ENCODE measurements around the gene CHURC1.
A peak's percentile ranks its signal among the peaks of the same experiment; 100 is the strongest.

Gene CHURC1

DNA sequence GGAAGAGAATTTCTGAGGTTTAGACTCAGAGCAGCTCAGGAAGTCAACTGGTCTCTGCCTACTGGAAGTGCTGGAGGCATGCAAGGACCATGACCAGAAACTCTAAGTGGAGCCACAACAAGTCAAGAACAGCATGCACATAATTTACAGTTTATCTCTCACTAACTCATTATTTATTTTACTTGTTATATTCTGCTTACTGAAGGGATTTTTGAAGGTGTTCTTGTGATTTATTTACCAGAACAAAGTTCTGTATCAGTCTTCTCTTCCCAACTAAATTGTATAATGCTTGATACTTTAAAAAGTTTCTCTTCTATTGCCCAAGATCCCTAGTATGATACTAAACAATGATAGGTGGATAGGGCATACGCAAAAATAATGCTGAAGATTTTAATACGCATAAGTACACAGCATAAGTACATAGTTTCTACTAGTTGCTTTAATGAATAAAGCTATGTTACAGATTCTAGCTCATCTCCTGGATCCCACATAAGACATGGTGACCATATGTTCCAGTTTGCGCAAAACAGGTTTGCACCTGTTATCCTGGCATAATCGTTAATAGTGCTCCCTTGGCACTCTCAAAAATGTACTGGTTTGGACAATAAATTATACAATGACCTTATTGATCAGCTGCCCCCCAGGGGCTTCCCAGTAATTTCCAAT lies 22.9 kb upstream of the CHURC1 start:
- Histone ChIP-seq H2BK15ac (replicated peaks; ENCODE audit: low read depth) (no peak overlapping the region), H3K23ac (ENCODE audit: low read length) (no peak overlapping the region), H3K18ac (ENCODE audit: low read length) (no peak overlapping the region), H4K5ac (ENCODE audit: low read length) (no peak overlapping the region), H2BK5ac (ENCODE audit: low read length) (no peak overlapping the region), H3K27ac (ENCODE audit: low read depth, low read length) (no peak overlapping the region), H2BK120ac (ENCODE audit: low read depth, low read length) (no peak overlapping the region), H3K56ac (ENCODE audit: low read length) (no peak overlapping the region), H3K79me2 (ENCODE audit: control insufficient read depth, insufficient read depth, low read length) (no peaks in the 10 kb centered on the region), H4K8ac (ENCODE audit: low read depth, low read length) (no peak overlapping the region), H3K4me1 (ENCODE audit: control insufficient read depth, low read depth, low read length) (no peaks in the 10 kb centered on the region), H3K9ac (ENCODE audit: low read length) (no peak overlapping the region), H2AK5ac (ENCODE audit: low read length) (no peak overlapping the region), H3K4me2 (ENCODE audit: low read length) (no peak overlapping the region), H3K36me3 (ENCODE audit: control insufficient read depth, insufficient read depth, low read length) (no peaks in the 10 kb centered on the region), H3K27me3 (ENCODE audit: insufficient read depth, low read length, poor library complexity) (no peaks in the 10 kb centered on the region), H3K79me1 (ENCODE audit: low read length) (no peaks in the 10 kb centered on the region), H3K4me3 (ENCODE audit: low read length) (no peak overlapping the region), H3K4ac (ENCODE audit: low read depth, low read length) (no peak overlapping the region)
- no CpG with 5 or more reads among the region's 4 CpGs for WGBS (ENCODE audit: extremely low coverage, insufficient coverage, low lambda C conversion rate)
- no peak for DNase-seq

DNA sequence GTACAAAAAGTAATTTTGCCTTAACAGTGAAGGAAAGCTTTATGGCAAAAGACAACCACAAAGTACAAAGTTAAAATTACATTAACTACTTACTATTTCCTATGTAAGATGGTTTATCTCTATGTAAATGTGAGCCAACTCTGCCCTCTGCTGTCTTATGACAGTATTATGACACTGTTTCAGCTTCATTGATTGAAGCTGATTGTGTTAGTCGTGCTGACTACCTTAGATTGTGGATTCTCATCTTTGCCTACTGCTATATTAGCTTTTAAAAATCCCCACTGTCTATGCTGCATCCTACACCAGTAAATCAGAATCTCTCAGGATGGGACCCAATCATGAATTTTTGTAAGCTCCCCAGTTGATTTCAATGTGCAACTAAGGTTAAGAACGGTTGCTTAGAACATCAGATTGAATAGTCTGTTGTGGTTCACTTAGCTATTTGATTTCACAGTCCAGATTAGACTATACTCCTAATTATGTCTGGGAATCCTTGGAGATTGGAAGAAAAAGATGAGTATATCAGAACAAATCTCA lies 22.3 kb upstream of the CHURC1 start:
- Histone ChIP-seq H3K23ac (ENCODE audit: low read length) (no peak overlapping the region), H3K9ac (ENCODE audit: low read length) (no peak overlapping the region), H3K4me2 (ENCODE audit: low read length) (no peak overlapping the region), H4K8ac (ENCODE audit: low read depth, low read length) (no peak overlapping the region), H3K4me3 (ENCODE audit: low read length) (no peak overlapping the region), H4K5ac (ENCODE audit: low read length) (no peak overlapping the region), H3K79me1 (ENCODE audit: low read length) (no peaks in the 10 kb centered on the region), H2BK5ac (ENCODE audit: low read length) (no peak overlapping the region), H3K79me2 (ENCODE audit: control insufficient read depth, insufficient read depth, low read length) (no peaks in the 10 kb centered on the region), H3K4ac (ENCODE audit: low read depth, low read length) (no peak overlapping the region), H3K27ac (ENCODE audit: low read depth, low read length) (no peak overlapping the region), H3K18ac (ENCODE audit: low read length) (no peak overlapping the region), H2BK15ac (replicated peaks; ENCODE audit: low read depth) (no peak overlapping the region), H2BK120ac (ENCODE audit: low read depth, low read length) (no peak overlapping the region), H3K27me3 (ENCODE audit: insufficient read depth, low read length, poor library complexity) (no peaks in the 10 kb centered on the region), H3K56ac (ENCODE audit: low read length) (no peak overlapping the region), H2AK5ac (ENCODE audit: low read length) (no peak overlapping the region), H3K4me1 (ENCODE audit: control insufficient read depth, low read depth, low read length) (no peaks in the 10 kb centered on the region), H3K36me3 (ENCODE audit: control insufficient read depth, insufficient read depth, low read length) (no peaks in the 10 kb centered on the region)
- peak; percentile 70 for DNase-seq
- no CpG with 5 or more reads among the region's 2 CpGs for WGBS (ENCODE audit: extremely low coverage, insufficient coverage, low lambda C conversion rate)

DNA sequence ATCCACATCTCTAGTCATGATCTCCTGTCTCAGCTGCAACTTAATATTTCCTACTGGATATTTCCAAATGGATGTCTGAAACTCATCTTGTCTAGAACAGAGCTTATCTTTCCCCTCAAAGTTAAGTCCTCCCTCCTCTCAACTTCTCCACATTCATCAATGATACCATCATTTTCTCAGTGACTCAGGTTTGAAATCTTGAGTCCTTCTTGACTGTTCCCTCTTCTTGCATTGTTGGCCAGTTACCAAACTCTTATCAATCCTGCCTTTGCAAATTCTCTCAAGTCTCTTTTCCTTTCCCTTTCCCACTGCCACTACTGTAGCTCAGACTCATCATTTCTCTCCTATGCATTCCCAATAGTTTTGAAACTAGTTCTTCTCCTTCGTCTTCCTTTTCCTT lies 14.3 kb upstream of the CHURC1 start:
- Histone ChIP-seq H3K18ac (ENCODE audit: low read length) (no peak overlapping the region), H3K4ac (ENCODE audit: low read depth, low read length) (no peak overlapping the region), H3K4me1 (ENCODE audit: control insufficient read depth, low read depth, low read length) (no peaks in the 10 kb centered on the region), H4K8ac (ENCODE audit: low read depth, low read length) (no peak overlapping the region), H2BK15ac (replicated peaks; ENCODE audit: low read depth) (no peak overlapping the region), H2AK5ac (ENCODE audit: low read length) (no peak overlapping the region), H3K4me3 (ENCODE audit: low read length) (no peak overlapping the region), H2BK5ac (ENCODE audit: low read length) (no peak overlapping the region), H3K56ac (ENCODE audit: low read length) (no peak overlapping the region), H3K4me2 (ENCODE audit: low read length) (no peak overlapping the region), H3K36me3 (ENCODE audit: control insufficient read depth, insufficient read depth, low read length) (no peaks in the 10 kb centered on the region), H3K27ac (ENCODE audit: low read depth, low read length) (no peak overlapping the region), H3K23ac (ENCODE audit: low read length) (no peak overlapping the region), H2BK120ac (ENCODE audit: low read depth, low read length) (no peak overlapping the region), H3K27me3 (ENCODE audit: insufficient read depth, low read length, poor library complexity) (no peaks in the 10 kb centered on the region), H3K9ac (ENCODE audit: low read length) (no peak overlapping the region), H3K79me1 (ENCODE audit: low read length) (no peaks in the 10 kb centered on the region), H4K5ac (ENCODE audit: low read length) (no peak overlapping the region), H3K79me2 (ENCODE audit: control insufficient read depth, insufficient read depth, low read length) (no peaks in the 10 kb centered on the region)
- WGBS (ENCODE audit: extremely low coverage, insufficient coverage, low lambda C conversion rate) = no CpG with 5 or more reads among the region's 1 CpG
- DNase-seq = peak; percentile 14

DNA sequence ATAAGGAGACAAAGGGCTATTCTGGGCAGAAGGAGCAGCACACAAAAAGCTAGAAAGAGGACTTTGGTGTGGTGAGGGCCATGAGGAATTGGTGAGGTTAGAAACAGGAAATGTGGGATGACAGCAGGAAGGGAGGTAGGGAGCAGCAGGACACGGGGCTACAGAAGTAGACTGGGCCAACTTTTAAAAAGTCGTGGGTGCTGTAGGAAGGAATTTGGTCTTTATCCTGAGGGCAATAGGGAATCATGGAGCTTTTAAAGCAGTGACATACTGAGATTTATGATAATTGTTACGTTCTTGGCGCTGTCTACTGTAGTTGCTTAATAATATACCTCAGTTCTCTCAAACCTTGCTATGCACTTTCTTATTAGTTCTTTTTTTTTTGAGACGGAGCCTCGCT lies 8.2 kb upstream of the CHURC1 start:
- Histone ChIP-seq H2BK120ac (ENCODE audit: low read depth, low read length) (no peak overlapping the region), H3K36me3 (ENCODE audit: control insufficient read depth, insufficient read depth, low read length) (no peaks in the 10 kb centered on the region), H3K4ac (ENCODE audit: low read depth, low read length) (no peak overlapping the region), H3K56ac (ENCODE audit: low read length) (no peak overlapping the region), H2AK5ac (ENCODE audit: low read length) (no peak overlapping the region), H4K8ac (ENCODE audit: low read depth, low read length) (no peak overlapping the region), H3K27me3 (ENCODE audit: insufficient read depth, low read length, poor library complexity) (no peaks in the 10 kb centered on the region), H3K27ac (ENCODE audit: low read depth, low read length) (no peak overlapping the region), H3K18ac (ENCODE audit: low read length) (no peak overlapping the region), H3K9ac (ENCODE audit: low read length) (no peak overlapping the region), H3K4me1 (ENCODE audit: control insufficient read depth, low read depth, low read length) (no peaks in the 10 kb centered on the region), H4K5ac (ENCODE audit: low read length) (no peak overlapping the region), H3K79me2 (ENCODE audit: control insufficient read depth, insufficient read depth, low read length) (no peaks in the 10 kb centered on the region), H2BK5ac (ENCODE audit: low read length) (no peak overlapping the region), H3K79me1 (ENCODE audit: low read length) (no peaks in the 10 kb centered on the region), H3K4me2 (ENCODE audit: low read length) (no peak overlapping the region), H3K23ac (ENCODE audit: low read length) (no peak overlapping the region), H2BK15ac (replicated peaks; ENCODE audit: low read depth) (no peak overlapping the region), H3K4me3 (ENCODE audit: low read length) (no peak overlapping the region)
- WGBS (ENCODE audit: extremely low coverage, insufficient coverage, low lambda C conversion rate) = no CpG with 5 or more reads among the region's 6 CpGs
- no peak for DNase-seq

DNA sequence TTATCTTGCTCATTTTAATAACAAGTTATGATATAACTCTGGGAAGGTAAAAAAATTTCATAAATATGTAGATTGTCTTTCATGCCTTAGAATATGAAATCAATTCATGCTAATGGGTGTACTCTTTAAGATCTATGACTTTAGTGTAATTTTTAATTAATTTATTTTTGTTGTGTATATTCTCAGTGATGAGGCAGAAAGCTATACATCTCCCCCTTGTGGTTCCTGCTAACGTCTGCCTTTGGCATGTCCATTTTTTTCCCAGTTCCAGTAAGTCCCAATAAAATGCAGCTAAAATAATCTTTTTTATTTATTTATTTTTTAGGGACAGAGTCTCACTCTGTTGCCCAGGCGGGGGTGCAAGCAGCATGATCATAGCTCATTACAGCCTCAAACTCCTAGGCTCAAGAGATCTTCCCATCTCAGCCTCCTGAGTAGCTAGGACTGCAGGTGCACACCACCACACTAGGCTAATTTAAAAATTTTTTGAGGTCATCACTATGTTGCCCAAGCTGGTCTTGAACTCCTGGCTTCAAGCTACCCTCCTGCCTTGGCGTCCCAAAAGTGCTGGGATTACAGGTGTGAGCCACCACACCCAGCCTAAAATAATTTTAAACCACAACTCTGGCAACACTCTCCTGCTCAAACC lies 3.3 kb upstream of the CHURC1 start:
- H3K79me1 ChIP-seq (ENCODE audit: low read length) = peaks cover 7% of the 10 kb centered on the region
- H2BK5ac ChIP-seq (ENCODE audit: low read length) = no peak overlapping the region
- no CpG with 5 or more reads among the region's 3 CpGs for WGBS (ENCODE audit: extremely low coverage, insufficient coverage, low lambda C conversion rate)
- no peak overlapping the region for H3K4me2 ChIP-seq (ENCODE audit: low read length)
- no peak overlapping the region for H2AK5ac ChIP-seq (ENCODE audit: low read length)
- H3K56ac ChIP-seq (ENCODE audit: low read length) = no peak overlapping the region
- H3K4ac ChIP-seq (ENCODE audit: low read depth, low read length) = no peak overlapping the region
- H3K18ac ChIP-seq (ENCODE audit: low read length) = no peak overlapping the region
- no peak overlapping the region for H3K23ac ChIP-seq (ENCODE audit: low read length)
- H3K36me3 ChIP-seq (ENCODE audit: control insufficient read depth, insufficient read depth, low read length) = no peaks in the 10 kb centered on the region
- peak; percentile 35 for DNase-seq
- peaks cover 2% of the 10 kb centered on the region for H3K4me1 ChIP-seq (ENCODE audit: control insufficient read depth, low read depth, low read length)
- no peak overlapping the region for H2BK15ac ChIP-seq (replicated peaks; ENCODE audit: low read depth)
- H3K9ac ChIP-seq (ENCODE audit: low read length) = no peak overlapping the region
- H4K5ac ChIP-seq (ENCODE audit: low read length) = no peak overlapping the region
- no peak overlapping the region for H3K4me3 ChIP-seq (ENCODE audit: low read length)
- no peak overlapping the region for H4K8ac ChIP-seq (ENCODE audit: low read depth, low read length)
- no peak overlapping the region for H2BK120ac ChIP-seq (ENCODE audit: low read depth, low read length)
- no peak overlapping the region for H3K27ac ChIP-seq (ENCODE audit: low read depth, low read length)
- H3K79me2 ChIP-seq (ENCODE audit: control insufficient read depth, insufficient read depth, low read length) = peaks cover 11% of the 10 kb centered on the region
- H3K27me3 ChIP-seq (ENCODE audit: insufficient read depth, low read length, poor library complexity) = no peaks in the 10 kb centered on the region

Measured in mesendoderm (in vitro differentiated cells).